HG03460 (cell line): ENCODE results near the gene GYS2.
"Not testable (repeated sequence)": the region's sequence is repeated elsewhere in the genome, so short reads cannot be mapped to it uniquely, and the experiment has no call there.

Experiments
- ATAC-seq: cut with Tn5 transposase; IDR thresholded peaks from one replicate; pipeline ENCODE4 v1.9.1; 2021; ENCODE audit not compliant: unreplicated experiment

The GYS2 gene

DNA sequence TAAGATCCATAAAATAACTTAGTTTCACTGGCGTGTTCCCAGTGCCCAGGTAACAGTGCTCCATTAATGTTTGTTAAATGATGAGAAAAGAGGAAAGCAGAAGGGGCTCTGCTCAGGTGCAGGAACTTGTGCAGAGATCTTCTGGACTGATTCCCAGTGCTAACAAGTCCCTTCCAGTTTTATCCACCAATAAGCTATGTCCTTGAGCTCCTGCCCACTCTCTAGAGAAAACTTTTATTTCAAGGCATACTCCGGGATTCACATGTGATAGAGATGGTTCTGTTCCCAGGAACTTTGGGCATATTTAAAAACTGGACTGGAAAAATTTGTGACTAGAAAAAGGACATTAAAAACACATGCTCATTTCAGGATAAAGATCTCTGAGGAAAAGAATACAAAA, 1.9 kb downstream of the GYS2 start:
- no peak for ATAC-seq

DNA sequence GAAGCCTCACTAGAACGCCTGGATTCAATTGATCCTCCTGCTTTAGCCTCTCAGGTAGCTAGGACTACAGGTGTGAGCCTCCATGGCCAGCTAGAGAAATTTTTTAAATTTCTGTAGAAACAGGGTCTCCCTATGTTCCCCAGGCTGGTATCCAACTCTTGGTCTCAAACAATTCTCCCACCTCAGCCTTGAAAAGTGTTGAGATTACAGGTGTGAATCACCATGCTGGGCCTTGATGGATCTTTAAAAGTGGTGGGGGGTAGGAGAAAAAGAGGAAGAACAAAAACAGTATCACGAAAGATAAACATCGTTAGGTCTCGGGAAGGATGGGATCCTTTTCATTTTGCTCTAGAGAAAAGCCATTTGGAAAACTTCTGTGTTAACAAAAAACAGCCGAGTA, 4.5 kb downstream of the GYS2 start:
- no peak for ATAC-seq

DNA sequence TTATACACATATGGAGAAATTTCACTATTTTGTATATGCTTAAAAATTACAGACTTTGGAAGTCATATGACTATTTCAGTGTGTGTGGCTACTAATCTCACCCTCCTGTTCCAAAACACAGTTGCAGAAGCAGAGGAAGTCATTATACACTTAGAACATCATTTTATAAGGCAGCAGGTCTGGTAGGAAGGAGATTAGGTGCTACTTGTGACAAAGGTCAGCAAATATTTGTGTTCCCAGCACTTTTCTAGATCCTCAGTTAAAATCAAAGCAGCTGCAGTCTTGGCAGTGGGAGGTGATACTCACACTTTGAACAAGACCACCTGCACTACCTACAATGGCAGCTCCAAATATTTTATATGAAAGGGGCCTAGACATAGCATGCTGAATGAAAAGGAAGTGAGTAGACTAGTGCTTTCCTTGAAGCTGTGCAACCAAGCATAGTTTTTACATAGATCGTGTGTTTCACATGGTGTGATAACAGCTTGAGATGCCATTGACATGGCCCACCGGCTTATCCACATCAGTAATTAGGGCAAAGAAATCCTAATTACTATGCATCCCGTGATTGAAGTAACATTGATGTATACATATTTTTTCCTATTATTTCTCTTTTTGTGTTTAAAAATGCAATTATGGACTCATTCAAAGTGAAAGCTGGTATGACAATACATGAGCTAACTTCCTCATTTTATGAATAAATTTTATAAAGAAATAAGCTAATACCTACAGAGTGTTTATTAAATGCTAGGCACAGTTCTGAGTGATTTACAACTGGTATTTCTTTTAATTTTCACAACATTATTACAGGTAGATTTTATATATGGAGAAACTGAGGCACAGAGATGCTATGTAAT, 5.3 kb downstream of the GYS2 start:
- ATAC-seq: no peak

DNA sequence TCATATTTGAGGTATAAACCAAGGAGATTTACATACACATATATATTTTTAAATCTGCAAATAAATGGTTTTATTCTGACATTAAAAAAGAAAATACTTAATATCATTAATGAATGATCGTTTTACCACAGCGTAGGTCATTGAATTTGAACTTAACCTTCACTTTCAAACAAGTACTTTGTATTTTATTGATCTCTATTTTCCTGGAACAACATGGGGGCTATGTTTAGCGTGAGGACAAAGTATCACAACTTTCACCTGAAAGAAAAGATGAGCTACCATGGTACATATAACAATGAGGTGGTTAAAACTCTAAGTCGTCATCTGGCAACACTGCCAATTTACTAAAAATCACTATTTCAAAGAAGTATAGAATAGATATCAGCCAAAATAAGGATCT, 6.0 kb downstream of the GYS2 start:
- no peak for ATAC-seq

DNA sequence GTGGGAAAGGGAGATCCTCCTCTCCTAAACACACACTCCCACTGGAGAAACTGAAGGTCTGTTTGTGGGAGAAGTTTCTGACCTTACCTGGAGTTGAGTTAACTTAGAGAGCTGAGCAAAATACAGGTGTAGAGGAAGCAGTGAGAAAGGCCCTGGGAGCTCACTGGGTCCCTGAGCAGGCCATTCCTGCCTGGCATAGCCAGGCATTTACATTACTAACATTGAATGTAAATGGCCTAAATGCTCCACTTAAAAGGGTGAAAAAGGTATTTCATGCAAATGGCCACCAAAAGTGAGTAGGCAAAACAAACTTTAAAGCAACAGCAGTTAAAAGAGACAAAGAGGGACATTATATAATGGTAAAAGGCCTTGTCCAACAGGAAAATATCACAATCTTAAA, 9.3 kb downstream of the GYS2 start:
- not testable (repeated sequence) for ATAC-seq

DNA sequence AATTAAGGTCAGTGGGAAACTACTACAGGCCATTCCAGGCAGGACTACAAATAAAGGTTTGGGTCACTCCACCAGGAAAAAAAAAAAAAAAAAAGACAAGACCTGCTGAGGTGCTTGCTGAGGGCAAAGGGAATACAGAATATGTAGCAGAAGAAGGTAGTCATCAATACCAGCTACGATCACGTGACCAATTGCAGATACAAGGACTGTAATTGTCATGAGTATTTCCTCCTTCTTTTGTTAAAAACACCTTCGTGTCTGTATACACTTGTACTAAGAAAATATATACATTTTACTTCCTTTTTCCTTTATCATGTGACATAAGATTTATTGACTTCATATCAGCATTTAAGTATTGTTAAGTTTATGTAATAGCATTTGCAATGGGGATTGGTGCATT, 19.2 kb downstream of the GYS2 start:
- no peak for ATAC-seq

DNA sequence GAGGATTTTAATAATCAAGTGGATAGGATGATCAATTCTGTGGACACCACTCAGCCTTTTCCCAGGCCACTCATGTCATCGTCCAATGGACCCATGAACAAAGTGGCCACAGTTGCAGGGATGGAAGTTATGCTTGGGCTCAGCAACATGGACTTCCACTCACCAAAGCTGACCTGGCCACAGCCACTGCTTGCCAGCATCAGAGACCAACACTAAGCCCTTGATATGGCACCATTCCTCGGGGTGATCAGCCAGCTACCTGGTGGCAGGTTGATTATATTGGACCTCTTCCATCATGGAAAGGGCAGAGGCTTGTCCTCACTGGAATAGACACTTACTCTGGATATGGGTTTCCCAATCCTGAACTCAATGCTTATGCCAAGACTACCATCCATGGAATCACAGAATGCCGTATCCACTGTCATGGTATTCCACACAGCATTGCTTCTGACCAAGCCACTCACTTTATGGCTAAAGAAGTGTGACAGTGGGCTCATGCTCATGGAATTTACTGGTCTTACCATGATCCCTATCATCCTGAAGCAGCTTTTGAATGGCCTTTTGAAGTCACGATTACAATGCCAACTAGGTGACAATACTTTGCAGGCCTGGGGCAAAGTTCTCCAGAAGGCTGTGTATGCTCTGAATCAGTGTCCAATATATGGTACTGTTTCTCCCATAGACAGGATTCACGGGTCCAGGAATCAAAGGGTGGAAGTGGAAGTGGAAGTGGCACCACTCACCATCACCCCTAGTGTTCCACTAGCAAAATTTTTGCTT, 20.1 kb downstream of the GYS2 start:
- not testable (repeated sequence) for ATAC-seq

DNA sequence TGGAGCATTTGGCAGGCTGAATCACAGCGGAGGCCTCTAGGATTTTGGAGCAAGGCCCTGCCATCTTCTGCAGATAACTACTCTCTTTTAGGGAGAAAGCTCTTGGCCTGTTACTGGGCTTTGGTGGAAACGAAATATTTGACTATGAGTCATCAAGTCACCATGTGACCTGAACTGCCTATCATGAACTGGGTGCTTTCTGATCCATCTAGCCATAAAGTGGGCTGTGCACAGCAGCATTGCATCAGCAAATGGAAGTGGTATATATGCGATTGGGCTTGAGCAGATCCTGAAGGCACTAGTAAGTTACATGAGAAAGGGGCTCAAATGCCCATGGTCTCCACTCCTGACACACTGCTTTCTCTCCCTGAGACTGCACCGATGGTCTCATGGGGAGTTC, 21.1 kb downstream of the GYS2 start:
- no peak for ATAC-seq

DNA sequence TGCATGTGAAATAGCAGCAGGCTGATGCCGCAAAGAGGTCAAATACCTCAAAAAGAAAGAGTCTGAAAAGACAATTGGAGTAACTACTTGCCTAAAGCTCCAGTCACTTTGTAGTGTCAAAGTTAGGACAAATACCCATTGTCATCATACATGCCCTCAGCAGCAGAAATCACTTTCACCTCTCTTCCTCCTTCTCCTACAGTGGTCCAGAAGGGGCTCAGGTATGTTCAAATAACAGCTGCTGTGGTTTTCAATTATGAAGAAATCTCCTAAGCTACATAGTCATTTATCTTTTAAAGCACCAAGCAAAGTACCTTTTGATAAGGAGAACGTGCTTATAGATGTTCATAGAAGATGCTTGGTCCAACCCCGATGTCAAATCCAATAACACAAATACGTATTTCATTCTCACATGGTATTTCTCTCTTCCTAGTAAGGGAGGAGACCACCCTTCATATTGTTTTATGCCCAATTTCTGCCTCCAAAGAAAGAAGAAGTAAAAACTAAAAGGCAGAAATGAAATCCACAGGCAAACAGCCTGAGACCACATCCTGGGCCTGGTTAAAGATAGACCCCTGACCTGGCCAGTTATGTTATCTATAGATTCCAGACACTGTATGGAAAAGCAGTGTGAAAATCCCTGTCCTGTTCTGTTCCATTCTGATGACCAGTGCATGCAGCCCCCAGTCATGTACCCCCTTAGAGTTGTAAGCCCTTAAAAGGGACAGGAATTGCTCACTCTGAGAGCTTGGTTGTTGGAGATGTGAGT, 23.7 kb downstream of the GYS2 start:
- ATAC-seq: no peak

DNA sequence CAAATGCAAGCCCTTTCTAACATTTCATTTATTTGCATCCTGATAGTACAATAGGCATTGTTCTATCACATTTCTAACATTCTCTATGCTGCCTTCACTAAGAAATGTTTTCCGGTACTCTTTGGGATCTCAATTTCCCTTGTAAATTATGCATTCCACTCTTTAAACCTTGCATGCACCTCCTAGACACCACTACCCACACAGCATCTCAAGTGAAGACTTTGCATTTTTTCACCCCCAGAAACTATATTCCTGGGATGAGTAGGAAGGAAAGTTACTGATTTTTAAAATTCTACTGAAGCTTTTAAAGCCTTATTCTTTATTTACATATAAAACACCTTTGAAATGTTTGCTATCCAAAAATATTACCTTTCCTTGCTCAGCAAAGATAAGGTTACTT, 27.1 kb downstream of the GYS2 start:
- ATAC-seq: no peak

DNA sequence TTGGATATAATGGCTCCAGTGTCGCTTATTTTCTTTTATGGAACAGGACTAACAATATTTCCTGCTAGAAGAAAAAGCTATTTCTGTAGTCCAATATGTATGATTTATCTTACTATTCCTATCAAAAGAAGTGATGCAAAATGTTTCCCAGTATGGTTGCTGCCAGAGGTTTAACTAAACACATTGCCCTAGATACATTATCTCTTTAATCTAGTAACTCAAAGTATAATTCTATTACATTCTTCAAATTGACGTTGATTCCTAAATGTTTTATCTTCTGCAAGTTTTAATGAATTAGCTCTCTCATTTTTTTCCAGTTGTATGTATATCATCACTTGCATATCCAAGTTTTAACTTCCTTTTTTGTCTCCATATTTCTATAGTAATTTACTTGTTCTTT, 28.2 kb downstream of the GYS2 start:
- ATAC-seq: no peak

DNA sequence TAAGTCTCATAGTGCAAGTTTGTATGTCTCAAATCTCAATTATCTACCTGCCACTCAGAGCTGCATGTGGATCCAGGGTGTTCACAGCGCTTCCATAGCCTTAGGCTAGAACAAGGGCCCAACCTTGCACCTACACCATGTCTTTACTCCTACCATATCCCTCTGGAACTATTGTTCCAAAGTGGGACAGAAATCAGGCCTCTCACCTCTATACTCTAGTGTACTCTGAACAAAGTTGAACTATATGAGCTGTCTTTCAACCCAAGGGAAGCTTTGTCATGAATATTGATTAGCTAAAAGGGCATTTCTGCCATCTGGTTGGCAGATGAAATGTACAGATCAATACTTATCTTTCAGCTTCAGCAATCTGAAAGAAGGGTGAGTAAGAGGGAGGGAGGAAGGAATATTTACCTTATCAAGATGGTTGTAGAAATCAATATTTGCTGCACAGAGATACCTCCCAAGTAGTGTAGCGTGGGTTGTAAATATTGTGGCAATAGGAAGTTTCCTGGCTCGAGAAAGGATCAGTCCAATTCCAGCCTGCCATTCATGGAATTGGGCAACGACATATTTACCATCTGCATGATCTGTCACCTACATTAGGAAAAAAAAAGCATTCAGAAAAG, 30.8 kb downstream of the GYS2 start:
- ATAC-seq: no peak

DNA sequence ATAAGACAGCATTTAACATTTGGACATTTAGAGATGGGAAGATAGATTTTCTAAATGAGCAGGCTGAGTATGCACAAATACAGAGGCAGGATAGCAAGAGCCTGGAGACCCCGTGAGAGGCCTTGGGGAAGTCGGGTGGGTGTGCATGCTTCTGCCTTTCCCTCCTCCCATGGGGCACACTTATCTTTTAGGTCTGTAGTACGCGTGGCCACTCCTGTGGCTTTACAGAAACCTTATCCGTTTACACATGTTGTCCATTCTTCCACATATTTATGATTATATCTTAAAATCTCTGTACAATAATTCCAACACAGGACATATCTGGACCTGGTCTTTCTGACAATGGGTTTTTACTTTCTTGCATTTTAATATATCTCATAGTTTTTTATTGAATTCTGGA, 33.6 kb downstream of the GYS2 start:
- ATAC-seq: no peak

DNA sequence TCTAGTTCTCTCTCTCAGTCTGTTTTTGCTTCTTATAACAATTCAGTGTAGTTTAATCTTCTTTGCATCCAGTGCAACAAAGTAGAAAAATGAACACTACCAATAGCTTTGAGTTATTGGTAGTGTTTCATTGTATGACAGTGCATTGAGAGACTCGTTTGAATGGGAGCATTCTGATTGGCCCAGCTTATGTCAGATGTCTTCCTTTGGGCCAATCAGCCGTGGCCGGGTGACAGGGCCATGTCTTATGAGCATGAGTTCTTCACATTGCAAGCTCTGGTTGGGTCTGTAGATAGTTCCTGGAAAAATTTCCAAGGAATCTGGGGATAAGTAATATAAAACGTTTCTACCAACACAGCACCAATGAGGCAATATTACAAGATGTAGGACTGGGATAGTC, 36.5 kb downstream of the GYS2 start:
- no peak for ATAC-seq

DNA sequence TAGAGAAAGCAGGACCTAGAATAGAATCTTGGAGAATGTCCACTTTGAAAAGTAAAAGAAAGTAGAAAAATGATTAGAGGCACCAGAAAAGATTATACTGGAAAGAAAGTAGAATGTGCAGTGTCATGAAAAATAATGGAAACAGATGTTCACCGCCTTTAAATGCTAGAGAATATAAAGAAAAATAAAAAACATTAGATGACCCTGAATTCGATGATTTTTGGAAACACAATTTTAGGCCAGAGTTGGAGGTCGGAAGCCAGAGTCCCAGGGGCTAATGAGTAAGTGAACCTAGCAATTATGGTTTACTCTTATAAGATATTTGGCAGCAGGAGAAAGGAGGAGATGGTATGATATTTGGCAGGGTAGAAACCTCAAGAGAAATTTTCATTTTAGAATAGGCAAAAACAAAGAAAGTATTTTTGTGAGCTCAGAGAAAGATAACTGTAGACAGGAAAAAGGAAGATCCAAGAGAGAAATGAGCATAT, 37.7 kb downstream of the GYS2 start:
- no peak for ATAC-seq

DNA sequence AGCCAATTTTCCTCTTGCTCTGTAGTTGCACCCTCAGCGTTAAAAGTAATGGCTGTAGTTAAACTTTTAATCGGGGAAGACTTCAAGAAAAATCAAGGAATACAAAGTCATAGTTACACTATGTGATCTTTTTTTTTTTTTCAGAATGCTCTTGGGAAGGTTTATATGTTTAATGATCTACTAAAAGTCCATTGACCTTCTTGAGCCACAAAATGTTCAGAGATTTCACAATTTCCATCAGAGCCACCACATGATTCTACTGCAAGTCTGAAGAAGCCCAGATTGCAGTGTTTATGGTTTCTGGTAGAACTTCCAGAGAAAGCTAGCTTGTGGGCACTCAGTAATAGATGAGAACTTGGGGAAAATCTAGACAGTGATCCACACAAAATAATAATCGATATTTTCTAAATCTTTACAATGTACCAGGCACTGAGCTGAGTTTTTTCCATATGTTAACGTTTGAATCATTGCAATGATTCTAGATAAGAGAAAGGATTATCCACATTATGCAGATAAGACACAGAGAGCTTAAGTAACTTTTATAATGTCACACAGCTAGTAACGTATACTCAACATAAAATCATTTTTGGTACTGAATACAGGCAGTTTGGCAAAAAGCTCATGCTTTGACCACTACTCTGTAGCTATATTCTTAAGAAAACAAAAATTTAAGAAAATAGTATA, 38.3 kb downstream of the GYS2 start:
- ATAC-seq: no peak

DNA sequence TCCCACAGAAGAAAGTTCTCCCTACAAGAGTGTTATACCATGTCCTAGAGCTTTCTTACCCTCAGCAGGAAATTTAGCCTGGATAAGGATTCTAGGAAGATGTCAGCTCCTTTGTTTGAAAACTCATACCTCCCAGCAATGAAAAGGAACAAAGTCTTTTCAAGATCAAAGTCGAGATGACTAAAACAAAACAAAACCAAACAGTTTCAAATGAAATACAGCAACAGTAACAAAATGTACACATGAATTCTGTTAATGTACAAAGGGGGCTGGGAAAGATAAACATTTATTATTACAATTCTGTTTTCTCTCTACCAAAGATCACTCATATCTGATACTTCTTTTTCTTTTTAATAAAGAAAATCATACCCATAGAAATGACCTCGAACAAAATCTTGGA, 41.8 kb downstream of the GYS2 start:
- ATAC-seq: no peak

DNA sequence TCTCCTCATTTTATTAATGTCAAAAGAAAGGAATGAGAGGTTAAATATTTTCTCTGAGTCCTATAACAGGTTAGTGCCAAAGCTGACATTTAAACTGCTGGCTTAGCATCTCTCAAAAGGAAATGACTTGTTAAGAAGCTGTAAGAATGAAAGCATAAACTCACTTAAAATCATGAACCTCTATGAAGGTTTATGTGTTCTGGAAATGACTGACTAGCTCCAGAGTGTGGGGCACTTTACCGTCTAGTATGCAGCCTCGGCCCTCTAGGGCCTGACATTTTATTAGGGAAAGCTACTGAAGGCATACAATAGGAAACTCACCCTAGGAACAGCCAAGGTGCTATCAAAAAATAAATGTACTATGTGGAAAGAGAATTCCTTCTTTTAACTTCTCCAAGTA, 43.5 kb downstream of the GYS2 start:
- no peak for ATAC-seq

DNA sequence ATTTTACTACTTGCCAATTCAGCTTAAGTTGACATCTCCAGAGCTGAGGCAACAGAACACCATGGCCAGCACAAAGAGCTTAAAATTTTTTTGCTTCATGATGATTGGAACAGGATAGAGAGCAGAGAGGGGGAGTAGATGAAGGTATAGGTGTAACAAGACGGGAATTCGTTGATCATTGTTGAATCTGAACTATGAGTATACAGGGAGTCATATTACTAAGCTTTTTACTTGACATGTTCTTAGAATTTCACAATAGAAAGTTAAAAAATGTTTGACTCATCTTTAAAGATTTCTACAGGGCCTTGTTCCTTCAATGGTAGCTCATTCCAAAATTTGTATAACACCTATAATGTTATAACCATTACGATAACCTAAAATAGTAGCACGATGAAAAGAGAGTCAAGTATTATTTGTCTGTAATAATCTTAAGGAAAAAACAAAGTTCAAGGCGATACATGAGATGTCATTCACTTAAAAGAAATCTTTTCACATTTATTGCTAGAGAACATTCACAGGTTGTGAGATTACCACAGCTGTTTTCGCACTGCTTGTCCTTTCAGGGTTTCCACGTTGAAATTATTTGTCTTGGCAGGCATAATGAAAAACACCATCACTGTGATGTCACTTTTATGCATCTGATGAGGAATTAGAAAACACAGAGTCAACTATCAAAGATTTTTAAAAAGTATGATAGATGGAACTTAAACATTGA, 44.6 kb downstream of the GYS2 start:
- no peak for ATAC-seq
